ENCODE measurements around the gene CIAO1.

DNA sequence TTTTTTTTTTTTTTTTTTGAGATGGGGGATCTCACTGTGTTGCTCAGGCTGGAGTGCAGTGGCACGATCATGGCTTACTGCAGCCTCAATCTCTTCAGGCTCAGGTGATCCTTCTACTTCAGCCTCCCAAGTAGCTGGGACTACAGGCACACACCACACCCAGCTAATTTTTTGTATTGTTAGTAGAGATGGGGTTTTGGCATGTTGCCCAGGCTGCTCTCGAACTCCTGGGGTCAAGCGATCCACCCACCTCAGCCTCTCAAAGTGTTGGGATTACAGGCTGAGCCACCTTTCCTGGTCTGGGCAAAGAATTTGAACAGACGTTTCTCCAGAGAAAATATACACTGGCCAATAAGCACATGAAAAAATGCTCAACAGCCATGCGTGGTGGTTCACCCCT is 42.2 kb downstream of the CIAO1 start:
- TF ChIP-seq, protein P1, sequence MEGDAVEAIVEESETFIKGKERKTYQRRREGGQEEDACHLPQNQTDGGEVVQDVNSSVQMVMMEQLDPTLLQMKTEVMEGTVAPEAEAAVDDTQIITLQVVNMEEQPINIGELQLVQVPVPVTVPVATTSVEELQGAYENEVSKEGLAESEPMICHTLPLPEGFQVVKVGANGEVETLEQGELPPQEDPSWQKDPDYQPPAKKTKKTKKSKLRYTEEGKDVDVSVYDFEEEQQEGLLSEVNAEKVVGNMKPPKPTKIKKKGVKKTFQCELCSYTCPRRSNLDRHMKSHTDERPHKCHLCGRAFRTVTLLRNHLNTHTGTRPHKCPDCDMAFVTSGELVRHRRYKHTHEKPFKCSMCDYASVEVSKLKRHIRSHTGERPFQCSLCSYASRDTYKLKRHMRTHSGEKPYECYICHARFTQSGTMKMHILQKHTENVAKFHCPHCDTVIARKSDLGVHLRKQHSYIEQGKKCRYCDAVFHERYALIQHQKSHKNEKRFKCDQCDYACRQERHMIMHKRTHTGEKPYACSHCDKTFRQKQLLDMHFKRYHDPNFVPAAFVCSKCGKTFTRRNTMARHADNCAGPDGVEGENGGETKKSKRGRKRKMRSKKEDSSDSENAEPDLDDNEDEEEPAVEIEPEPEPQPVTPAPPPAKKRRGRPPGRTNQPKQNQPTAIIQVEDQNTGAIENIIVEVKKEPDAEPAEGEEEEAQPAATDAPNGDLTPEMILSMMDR (IDR thresholded peaks at IDR 0.05): no peak
- no peak for TF ChIP-seq POLR2A (IDR thresholded peaks at IDR 0.05)

Measured in adrenal gland (tissue), 5 donors.